GM12878 (cell line): Measurements from ENCODE around the gene SYT3. TPM values are rescaled to one million over a fixed set of nuclear protein-coding genes. Genes with fewer than 3 reads are reported as not detected.

Source experiments
- ATAC-seq: fragments of 200-7000 bp; cut with Tn5 transposase; 3 replicates; pipeline ENCODE4 v1.9.1; 2020; ENCODE audit warnings: mild to moderate bottlenecking, moderate library complexity
- BruUV-seq: library from RNA; stranded (reverse); fragments of 400-500 nt; replicated peaks from 2 replicates; lab custom pipeline; 2021; lab: Mats Ljungman, UMichigan
- CTCF ChIA-PET: fragments of 300-600 bp; sonication (Branson Sonifier 250); formaldehyde crosslinking; extraction: SDS; loops from one replicate; lab custom pipeline; 2021; ENCODE audit warnings: inconsistent platforms; lab: Yijun Ruan, JAX
- POLR2A ChIA-PET: fragments of 350-600 bp; formaldehyde crosslinking; extraction: SDS; loops from one replicate; lab custom pipeline; 2021; ENCODE audit warnings: inconsistent platforms; lab: Charles Lee
- RAD21 ChIA-PET: fragments of 300-600 bp; sonication (Branson Sonifier 250); formaldehyde crosslinking; loops from one replicate; lab custom pipeline; 2023; ENCODE audit warnings: antibody characterized with exemption; ENCODE audit not compliant: unreplicated experiment; lab: Charles Lee
- SMC1A ChIA-PET: fragments of 300-600 bp; sonication (Branson Sonifier 250); formaldehyde crosslinking; loops from one replicate; lab custom pipeline; 2023; ENCODE audit not compliant: unreplicated experiment, uncharacterized antibody; lab: Charles Lee
- DNase-seq: peaks from one replicate; pipeline ENCODE4 v3.0.0-alpha.2; 2011; ENCODE audit warnings: low read depth, low spot score
- FAIRE-seq: peaks from 3 replicates; lab custom pipeline; 2011; peaks lifted over from hg19 to GRCh38; lab: Jason Lieb, UNC
- H2AFZ ChIP-seq: 2 replicates; pipeline ENCODE4 v1.6.0; 2011; ENCODE audit warnings: low read depth, low read length, control low read depth; ENCODE audit not compliant: control insufficient read depth
- H3K27ac ChIP-seq: 2 replicates; pipeline ENCODE4 v1.5.1; 2011; ENCODE audit warnings: control low read depth; ENCODE audit not compliant: control insufficient read depth, insufficient read depth
- H3K27me3 ChIP-seq, 2 experiments: replicated peaks in 1 of 2; 2 replicates each; pipeline versions ENCODE4 v1.6.0 to v1.6.1; 2011; ENCODE audit warnings: low read length in 1 of 2; ENCODE audit not compliant: control insufficient read depth in 2 of 2, insufficient read depth in 2 of 2
- H3K36me3 ChIP-seq, 2 experiments: 2 replicates each; pipeline ENCODE4 v1.5.1; 2011; ENCODE audit warnings: low read length in 1 of 2; ENCODE audit not compliant: control insufficient read depth in 2 of 2, insufficient read depth in 2 of 2
- H3K4me1 ChIP-seq: 2 replicates; pipeline ENCODE4 v1.6.1; 2011; ENCODE audit warnings: mild to moderate bottlenecking, low read length, moderate library complexity, mixed read lengths; ENCODE audit not compliant: control insufficient read depth, insufficient read depth
- H3K4me2 ChIP-seq: 2 replicates; pipeline ENCODE4 v1.6.0; 2011; ENCODE audit warnings: control low read depth; ENCODE audit not compliant: control insufficient read depth, insufficient read depth
- H3K4me3 ChIP-seq: fragments of 200-600 bp; sonication (generic); 2 replicates; pipeline ENCODE4 v1.5.1; 2016
- H3K79me2 ChIP-seq: 2 replicates; pipeline ENCODE4 v1.6.0; 2011; ENCODE audit warnings: low read length; ENCODE audit not compliant: control insufficient read depth, insufficient read depth
- H3K9ac ChIP-seq: 2 replicates; pipeline ENCODE4 v1.8.0; 2011; ENCODE audit warnings: low read length, control low read depth, mixed read lengths; ENCODE audit not compliant: control insufficient read depth, insufficient read depth
- H3K9me3 ChIP-seq: replicated peaks from 3 replicates; pipeline ENCODE4 v1.5.1; 2011; ENCODE audit warnings: mild to moderate bottlenecking, low read length; ENCODE audit not compliant: control insufficient read depth, insufficient read depth
- H4K20me1 ChIP-seq: 2 replicates; pipeline ENCODE4 v1.6.0; 2011; ENCODE audit not compliant: control insufficient read depth, insufficient read depth
- CBX5 ChIP-seq: sonication (generic); IDR thresholded peaks from 2 replicates; pipeline ENCODE4 v1.6.1; 2016; ENCODE audit warnings: low read depth, moderate library complexity, mild to moderate bottlenecking, inconsistent platforms
- CREB1 ChIP-seq: IDR thresholded peaks from 2 replicates; pipeline ENCODE4 v1.6.1; 2012; ENCODE audit warnings: low read depth, mild to moderate bottlenecking, inconsistent platforms
- JUND ChIP-seq: IDR thresholded peaks from 2 replicates; pipeline ENCODE4 v1.6.1; 2012; ENCODE audit warnings: low read depth, mild to moderate bottlenecking, low read length, improper control_type of control experiment, moderate library complexity
- KAT2A ChIP-seq: conservative IDR thresholded peaks from 2 replicates; pipeline ENCODE4 v1.6.1; 2011; ENCODE audit warnings: low read depth, low read length; ENCODE audit not compliant: control insufficient read depth
- NFYA ChIP-seq: IDR thresholded peaks from 2 replicates; pipeline ENCODE4 v1.6.1; 2011; ENCODE audit warnings: low read depth, mild to moderate bottlenecking, low read length, improper control_type of control experiment, borderline replicate concordance
- PML ChIP-seq: IDR thresholded peaks from 2 replicates; pipeline ENCODE4 v1.6.1; 2012; ENCODE audit warnings: low read length, inconsistent platforms
- SMAD1 ChIP-seq: fragments of 450-650 bp; IDR thresholded peaks from 2 replicates; pipeline ENCODE4 v1.6.1; 2018; ENCODE audit warnings: mild to moderate bottlenecking, low read depth; ENCODE audit not compliant: partially characterized antibody
- SPI1 ChIP-seq: IDR thresholded peaks from 2 replicates; pipeline ENCODE4 v1.6.1; 2011; ENCODE audit warnings: low read depth, mild to moderate bottlenecking, low read length, moderate library complexity, borderline replicate concordance; ENCODE audit not compliant: insufficient read depth
- TARDBP ChIP-seq: IDR thresholded peaks from 2 replicates; pipeline ENCODE4 v1.6.1; 2016; ENCODE audit warnings: borderline replicate concordance
- WRNIP1 ChIP-seq: IDR thresholded peaks from 2 replicates; pipeline ENCODE4 v1.6.1; 2011; ENCODE audit warnings: low read depth, low read length, improper control_type of control experiment, borderline replicate concordance
- ZNF622 ChIP-seq: fragments of 450-650 bp; IDR thresholded peaks from 2 replicates; pipeline ENCODE4 v1.6.1; 2017; ENCODE audit warnings: mild to moderate bottlenecking, inconsistent platforms
- WGBS: methylation state at CpG from one replicate; pipeline ENCODE4 v1.1.6; 2016; ENCODE audit warnings: low lambda C conversion rate; ENCODE audit not compliant: insufficient replicate concordance, insufficient coverage; ENCODE audit errors: missing lambda C conversion rate; 5-methylcytosine and 5-hydroxymethylcytosine counted together
- in situ Hi-C: fragments of 300-500 bp; cut with MboI; formaldehyde crosslinking; loops from 9 replicates; pipeline ENCODE4 v1.14.3; 2018; ENCODE audit warnings: mixed read lengths
- intact Hi-C: fragments of 100-400 bp; cut with micrococcal nuclease; formaldehyde crosslinking; loops from one replicate; pipeline ENCODE4 v1.14.2; 2022; ENCODE audit not compliant: unreplicated experiment
- polyA plus RNA-seq, 11 experiments: library from polyadenylated mRNA; depleted of rRNA in 4 of 11; unstranded in 6 of 11; stranded (reverse) in 5 of 11; fragments of >200 nt; fragmentation: Nextera tagmentation in 4 of 11; fragmentation: Illumina TruSeq in 1 of 11; extraction: Ambion mirVana in 4 of 11; extraction: Trizol in 1 of 11; gene quantifications; 1 replicate in 1 of 11; 2 replicates in 10 of 11; pipeline versions ENCODE4 v1.2.1 to v1.2.3, GENCODE V29; 2011 to 2016; ENCODE audit warnings: inconsistent platforms in 2 of 11, missing spikeins in 2 of 11, low read depth in 1 of 11
- total RNA-seq, 4 experiments: library from RNA; depleted of rRNA in 3 of 4; stranded (reverse); fragments of >200 nt in 3 of 4; fragmentation: Illumina TruSeq in 1 of 4; extraction: Trizol in 1 of 4; gene quantifications; 2 replicates each; pipeline versions ENCODE4 v1.2.1 to v1.2.3, GENCODE V29; 2013 to 2021
- TF ChIP-seq, protein P1 (sequence below): IDR thresholded peaks from 2 replicates; pipeline ENCODE4 v1.6.1; 2011; ENCODE audit warnings: borderline replicate concordance, low read depth, mild to moderate bottlenecking, moderate library complexity, mixed read lengths, low read length; ENCODE audit not compliant: insufficient read depth; ENCODE audit errors: extremely low read length
- TF ChIP-seq, protein P2 (sequence below): IDR thresholded peaks from 2 replicates; pipeline ENCODE4 v1.6.1; 2011; ENCODE audit warnings: low read depth, mild to moderate bottlenecking, low read length, moderate library complexity, borderline replicate concordance; ENCODE audit errors: extremely low read depth

The SYT3 gene
- total and polyA plus RNA-seq, 10 of the 15 experiments (the other 5 are each of a cell fraction or from before 2014, with no cell fraction given): 0.05 to 0.18 TPM; not detected in 8

DNA sequence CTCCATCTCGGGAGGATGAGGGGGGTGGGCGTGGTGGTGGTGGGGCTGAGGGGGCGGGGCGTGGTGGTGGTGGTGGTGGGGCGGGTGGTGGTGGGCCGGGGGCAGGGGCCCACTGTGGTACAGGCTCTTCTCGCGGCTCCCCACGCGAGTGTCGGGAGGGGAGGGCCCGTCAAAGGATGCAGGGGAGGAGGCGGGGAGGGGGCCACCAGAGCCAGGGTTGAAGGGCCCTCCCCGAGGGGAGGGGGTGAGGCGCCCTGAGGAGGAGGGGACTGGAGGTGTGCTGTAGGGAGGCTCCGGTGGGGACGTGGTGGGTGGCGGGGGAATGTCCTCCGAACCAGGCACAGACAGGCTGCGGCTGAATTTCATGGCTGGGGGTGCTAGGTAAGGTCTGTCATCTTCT, 29.2 kb upstream of the SYT3 start:
- ChIA-PET POLR2A (no interaction called here), SMC1A (no interaction called here), CTCF (interaction anchor here (0.5 to 4.0 kb wide), 3 partner anchors 22 to 253 kb away, joined by 4 to 22 read pairs (median 4); no protein-coding TSS in a partner anchor), RAD21 (interaction anchor here (2.3 kb wide), 1 partner anchor 253 kb away, joined by 12 read pairs; no protein-coding TSS in a partner anchor)
- ATAC-seq: no peak
- no peaks in the 10 kb centered on the region for H3K36me3 ChIP-seq
- no peak overlapping the region for H3K27ac ChIP-seq
- H3K4me3 ChIP-seq: no peak overlapping the region
- FAIRE-seq: no peak
- TF ChIP-seq CREB1: no peak
- H3K4me2 ChIP-seq: no peak overlapping the region
- no peak overlapping the region for H3K9ac ChIP-seq
- no peaks in the 10 kb centered on the region for H3K4me1 ChIP-seq
- BruUV-seq: no TSS peak
- H4K20me1 ChIP-seq: no peaks in the 10 kb centered on the region
- no peaks in the 10 kb centered on the region; the same call in 2 of the 3 replicates for H3K9me3 ChIP-seq
- no peak for DNase-seq
- intact Hi-C loops (no loop called here), in situ Hi-C loops (no loop called here)
- no CpG with 5 or more reads among the region's 20 CpGs for WGBS
- no peak overlapping the region for H2AFZ ChIP-seq
- H3K27me3 ChIP-seq: peaks cover 3 to 6% of the 10 kb centered on the region in 2 experiments
- H3K79me2 ChIP-seq: no peaks in the 10 kb centered on the region

DNA sequence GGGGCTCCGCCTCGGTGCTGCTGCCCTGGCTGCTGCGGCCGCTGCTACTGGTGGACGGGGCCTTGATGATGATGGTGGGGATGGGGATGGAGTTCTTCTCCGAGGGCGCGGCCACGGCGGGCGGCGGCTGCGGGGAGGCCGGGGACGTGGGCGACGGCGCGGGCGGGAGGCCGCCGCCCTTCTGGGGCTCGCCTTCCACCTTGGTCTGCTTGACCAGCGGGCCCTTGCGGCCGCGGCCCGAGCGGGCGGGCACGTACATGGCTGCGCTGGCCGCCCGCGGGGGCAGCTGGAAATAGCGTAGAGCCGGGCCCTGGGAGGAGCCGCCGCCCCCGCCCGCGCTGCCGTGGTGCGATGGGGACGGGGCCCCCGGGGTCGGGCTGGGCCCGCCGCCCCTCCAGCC, 28.7 kb upstream of the SYT3 start:
- BruUV-seq: no TSS peak
- FAIRE-seq: no peak

More for the DNA sequence above, 28.7 kb upstream of the SYT3 start:
- ChIA-PET POLR2A (no interaction called here), SMC1A (no interaction called here), CTCF (no interaction called here), RAD21 (no interaction called here)
- Histone ChIP-seq H3K4me1 (no peaks in the 10 kb centered on the region), H3K36me3 (no peaks in the 10 kb centered on the region), H3K9me3 (no peaks in the 10 kb centered on the region; the same call in 2 of the 3 replicates), H3K4me2 (no peak overlapping the region), H3K9ac (no peak overlapping the region), H3K27me3 (peaks cover 3 to 5% of the 10 kb centered on the region in 2 experiments), H2AFZ (no peak overlapping the region), H3K27ac (no peak overlapping the region), H3K4me3 (no peak overlapping the region), H3K79me2 (no peaks in the 10 kb centered on the region), H4K20me1 (no peaks in the 10 kb centered on the region)
- DNase-seq (no peak), ATAC-seq (no peak)
- in situ Hi-C loops: no loop called here
- TF ChIP-seq, protein P1, sequence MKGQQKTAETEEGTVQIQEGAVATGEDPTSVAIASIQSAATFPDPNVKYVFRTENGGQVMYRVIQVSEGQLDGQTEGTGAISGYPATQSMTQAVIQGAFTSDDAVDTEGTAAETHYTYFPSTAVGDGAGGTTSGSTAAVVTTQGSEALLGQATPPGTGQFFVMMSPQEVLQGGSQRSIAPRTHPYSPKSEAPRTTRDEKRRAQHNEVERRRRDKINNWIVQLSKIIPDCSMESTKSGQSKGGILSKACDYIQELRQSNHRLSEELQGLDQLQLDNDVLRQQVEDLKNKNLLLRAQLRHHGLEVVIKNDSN: no peak
- TF ChIP-seq CBX5 (no peak), TARDBP (no peak), WRNIP1 (no peak), ZNF622 (no peak), JUND (no peak), SMAD1 (no peak), PML (no peak), SPI1 (no peak), KAT2A (no peak), NFYA (no peak)
- TF ChIP-seq, protein P2, sequence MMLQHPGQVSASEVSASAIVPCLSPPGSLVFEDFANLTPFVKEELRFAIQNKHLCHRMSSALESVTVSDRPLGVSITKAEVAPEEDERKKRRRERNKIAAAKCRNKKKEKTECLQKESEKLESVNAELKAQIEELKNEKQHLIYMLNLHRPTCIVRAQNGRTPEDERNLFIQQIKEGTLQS: no peak
- intact Hi-C loops: no loop called here
- WGBS: 29% methylated on average over 35 of the region's 49 CpGs
